ENCODE measurements around the gene RNF112. TPM values are rescaled to one million over a fixed set of nuclear protein-coding genes. Genes with fewer than 3 reads are reported as not detected.

RNF112 gene, protein sequence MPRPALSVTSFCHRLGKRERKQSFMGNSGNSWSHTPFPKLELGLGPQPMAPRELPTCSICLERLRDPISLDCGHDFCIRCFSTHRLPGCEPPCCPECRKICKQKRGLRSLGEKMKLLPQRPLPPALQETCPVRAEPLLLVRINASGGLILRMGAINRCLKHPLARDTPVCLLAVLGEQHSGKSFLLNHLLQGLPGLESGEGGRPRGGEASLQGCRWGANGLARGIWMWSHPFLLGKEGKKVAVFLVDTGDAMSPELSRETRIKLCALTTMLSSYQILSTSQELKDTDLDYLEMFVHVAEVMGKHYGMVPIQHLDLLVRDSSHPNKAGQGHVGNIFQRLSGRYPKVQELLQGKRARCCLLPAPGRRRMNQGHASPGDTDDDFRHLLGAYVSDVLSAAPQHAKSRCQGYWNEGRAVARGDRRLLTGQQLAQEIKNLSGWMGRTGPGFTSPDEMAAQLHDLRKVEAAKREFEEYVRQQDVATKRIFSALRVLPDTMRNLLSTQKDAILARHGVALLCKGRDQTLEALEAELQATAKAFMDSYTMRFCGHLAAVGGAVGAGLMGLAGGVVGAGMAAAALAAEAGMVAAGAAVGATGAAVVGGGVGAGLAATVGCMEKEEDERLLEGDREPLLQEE
- 10 to 100 TPM in 1 of 3 donors, 1 to 10 TPM in 2; 2.4 to 13.4 (median 3.4) TPM for total RNA-seq
- long read RNA-seq, donor 1, partial matches to known transcripts: 0 of 3 reads
- long read RNA-seq, donor 1, other reads (novel, unspliced or antisense): 3 of 3 reads
- long read RNA-seq, donor 2: 0 reads

DNA sequence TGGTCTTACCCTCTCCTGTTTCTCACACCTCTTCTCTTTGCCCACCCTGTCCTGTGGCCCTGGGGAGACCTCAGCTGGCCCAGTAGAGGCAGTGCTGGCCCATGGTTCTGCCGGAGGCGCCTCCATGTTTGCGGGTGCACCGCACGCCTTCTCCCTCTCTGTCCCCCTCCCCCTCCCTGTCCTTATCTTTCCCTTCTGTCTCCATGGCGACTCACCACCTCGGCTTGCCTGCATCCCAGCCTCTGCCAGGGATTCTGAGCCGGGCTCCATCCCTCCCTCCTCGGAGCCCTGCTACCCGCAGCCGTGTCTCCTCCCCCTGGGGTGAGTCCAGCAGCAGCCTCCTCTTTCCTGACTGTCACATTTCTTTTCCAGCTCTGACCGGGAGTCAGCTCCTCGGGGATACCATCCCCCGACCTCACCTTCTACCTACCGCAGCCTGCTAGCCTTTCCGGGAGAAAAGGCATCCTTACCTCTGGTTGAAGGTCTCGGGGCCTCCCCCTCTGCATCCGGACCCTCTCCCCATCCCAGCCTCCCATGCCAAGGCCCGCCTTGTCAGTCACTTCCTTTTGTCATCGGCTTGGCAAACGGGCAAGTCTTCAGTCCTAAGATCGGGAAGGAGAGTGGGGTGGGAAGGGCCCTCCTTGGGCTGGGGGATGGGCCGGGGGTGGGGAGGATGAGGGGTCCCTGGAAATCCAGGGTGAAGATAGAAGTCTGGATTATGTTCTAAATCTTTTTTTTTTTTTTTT, at the start of gene RNF112:
Gene RNF112, plus strand, starts transcription at position 358 of the 746 bp plus-strand sequence. Its CDS starts 177 bp downstream, at position 535.
- Histone ChIP-seq H3K36me3 (ENCODE audit: low read depth) (no peaks in the 10 kb centered on the region), H3K4me1 (ENCODE audit: low read depth) (no peaks in the 10 kb centered on the region), H3K4me3 (no peak within 1 kb of the TSS), H3K9me3 (no peaks in the 10 kb centered on the region)
- intact Hi-C loops (cut with DNase I, micrococcal nuclease): no loop called here
- TF ChIP-seq, protein P1, sequence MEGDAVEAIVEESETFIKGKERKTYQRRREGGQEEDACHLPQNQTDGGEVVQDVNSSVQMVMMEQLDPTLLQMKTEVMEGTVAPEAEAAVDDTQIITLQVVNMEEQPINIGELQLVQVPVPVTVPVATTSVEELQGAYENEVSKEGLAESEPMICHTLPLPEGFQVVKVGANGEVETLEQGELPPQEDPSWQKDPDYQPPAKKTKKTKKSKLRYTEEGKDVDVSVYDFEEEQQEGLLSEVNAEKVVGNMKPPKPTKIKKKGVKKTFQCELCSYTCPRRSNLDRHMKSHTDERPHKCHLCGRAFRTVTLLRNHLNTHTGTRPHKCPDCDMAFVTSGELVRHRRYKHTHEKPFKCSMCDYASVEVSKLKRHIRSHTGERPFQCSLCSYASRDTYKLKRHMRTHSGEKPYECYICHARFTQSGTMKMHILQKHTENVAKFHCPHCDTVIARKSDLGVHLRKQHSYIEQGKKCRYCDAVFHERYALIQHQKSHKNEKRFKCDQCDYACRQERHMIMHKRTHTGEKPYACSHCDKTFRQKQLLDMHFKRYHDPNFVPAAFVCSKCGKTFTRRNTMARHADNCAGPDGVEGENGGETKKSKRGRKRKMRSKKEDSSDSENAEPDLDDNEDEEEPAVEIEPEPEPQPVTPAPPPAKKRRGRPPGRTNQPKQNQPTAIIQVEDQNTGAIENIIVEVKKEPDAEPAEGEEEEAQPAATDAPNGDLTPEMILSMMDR (IDR thresholded peaks at IDR 0.05): no peak
- ATAC-seq (no peak), DNase-seq (no peak)

DNA sequence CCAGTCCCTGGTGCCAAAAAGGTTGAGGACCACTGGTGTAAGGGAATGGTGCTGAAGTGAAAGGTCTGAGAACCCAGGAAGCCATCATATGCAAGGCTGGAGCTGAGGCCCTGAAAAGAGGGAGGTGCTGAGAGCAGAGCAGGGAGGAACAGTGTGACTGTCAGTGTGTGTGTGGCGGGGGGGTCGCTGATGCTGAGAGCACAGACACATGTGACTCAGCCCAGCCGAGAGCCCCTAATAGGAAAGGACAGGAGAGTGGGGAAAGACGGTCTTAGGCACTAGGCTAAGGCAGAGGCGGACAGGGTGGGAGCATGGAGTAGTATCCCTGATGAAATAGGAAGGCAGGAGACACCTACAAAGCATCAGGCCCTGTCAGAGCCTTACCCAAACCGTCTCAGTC, 49.7 kb upstream of the RNF112 start:
- Histone ChIP-seq H3K4me1 (ENCODE audit: low read depth) (peaks cover 9% of the 10 kb centered on the region), H3K36me3 (ENCODE audit: low read depth) (no peaks in the 10 kb centered on the region), H3K9me3 (no peaks in the 10 kb centered on the region), H3K4me3 (no peak overlapping the region)
- DNase-seq (no peak), ATAC-seq (no peak)
- intact Hi-C loops (cut with DNase I, micrococcal nuclease): loop anchor here (5.0 to 10.0 kb wide), 2 partner anchors 86 to 403 kb away; no protein-coding TSS in a partner anchor
- TF ChIP-seq, protein P1 (IDR thresholded peaks at IDR 0.05): no peak

DNA sequence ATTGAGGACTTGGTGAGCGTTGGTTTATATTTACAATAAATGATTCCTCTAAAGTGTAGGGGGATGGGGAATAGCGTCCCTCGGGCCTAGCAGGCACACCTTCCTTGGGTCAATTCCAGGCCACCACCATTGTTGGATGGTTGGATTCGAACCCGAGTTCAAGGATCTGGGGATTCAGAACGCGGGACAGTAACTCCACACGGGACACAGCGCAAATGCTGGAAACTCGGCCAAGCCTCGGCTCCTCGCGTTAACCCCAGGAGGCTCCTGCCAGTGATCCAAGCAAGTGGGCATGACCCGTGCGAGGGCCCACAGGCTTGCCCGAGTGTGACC, 49.1 kb upstream of the RNF112 start:
- H3K4me1 ChIP-seq (ENCODE audit: low read depth): peaks cover 9% of the 10 kb centered on the region
- TF ChIP-seq, protein P1 (IDR thresholded peaks at IDR 0.05): no peak
- intact Hi-C loops (cut with DNase I, micrococcal nuclease): loop anchor here (5.0 to 10.0 kb wide), 2 partner anchors 85 to 403 kb away; no protein-coding TSS in a partner anchor
- no peaks in the 10 kb centered on the region for H3K9me3 ChIP-seq
- no peaks in the 10 kb centered on the region for H3K36me3 ChIP-seq (ENCODE audit: low read depth)
- DNase-seq (no peak), ATAC-seq (no peak)
- peak overlapping the region; percentile 22 for H3K4me3 ChIP-seq

DNA sequence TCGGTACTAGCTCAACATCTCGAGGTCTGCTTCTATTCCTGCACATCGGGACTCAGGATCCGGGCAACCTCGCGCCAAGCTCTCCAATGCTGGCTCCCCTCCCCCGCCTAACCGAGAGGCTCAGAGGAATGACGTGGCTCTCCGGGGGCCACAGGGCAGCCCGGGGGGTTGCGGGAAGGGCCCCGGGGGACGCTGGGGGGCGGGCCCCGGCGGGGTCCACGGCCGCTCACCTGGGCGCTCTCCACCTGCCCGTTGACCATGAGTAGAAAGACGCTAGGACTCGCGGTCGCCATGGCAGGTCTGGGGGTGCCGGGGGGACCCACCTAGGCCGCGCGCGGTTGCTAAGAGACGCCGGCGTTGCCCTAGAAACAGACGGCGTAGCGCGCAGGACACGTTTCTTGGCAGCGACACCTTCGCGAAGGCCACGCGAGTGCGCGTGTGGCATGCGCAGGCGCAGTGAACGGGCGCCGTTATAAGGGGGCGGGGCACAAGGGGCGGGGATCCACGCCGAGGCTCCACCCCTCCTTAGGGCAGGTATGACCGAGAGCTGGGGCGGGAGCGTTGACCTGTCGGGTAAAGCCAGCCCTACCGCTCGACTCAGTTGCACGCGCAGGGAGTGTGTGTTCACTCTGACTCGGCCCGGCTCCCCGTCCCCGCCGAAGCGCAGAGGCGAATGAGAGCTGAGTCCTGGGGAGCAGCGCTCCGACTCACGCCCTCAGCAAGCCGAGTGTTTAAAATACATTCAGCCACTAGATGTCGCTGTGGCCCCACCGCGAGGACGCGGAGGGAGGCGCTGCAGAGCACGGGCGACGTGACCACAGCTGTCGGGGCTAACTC, 48.5 kb upstream of the RNF112 start, which contains the start of gene B9D1:
Gene B9D1, minus strand, starts transcription at position 447 of the 837 bp plus-strand sequence. Its CDS starts 154 bp downstream, at position 293.
- TF ChIP-seq, protein P1 (IDR thresholded peaks at IDR 0.05): peak; percentile 90
- H3K4me1 ChIP-seq (ENCODE audit: low read depth): peaks cover 9% of the 10 kb centered on the region
- no peaks in the 10 kb centered on the region for H3K9me3 ChIP-seq
- DNase-seq (peak; percentile 95 to 98 (median 96)), ATAC-seq (peak; percentile 97)
- H3K36me3 ChIP-seq (ENCODE audit: low read depth): no peaks in the 10 kb centered on the region
- intact Hi-C loops (cut with DNase I, micrococcal nuclease): loop anchor here (5.0 to 10.0 kb wide), 2 partner anchors 85 to 402 kb away; no protein-coding TSS in a partner anchor
- peak within 1 kb of the TSS; percentile 22 for H3K4me3 ChIP-seq

Measured in mucosa of descending colon (tissue), 3 donors.